Neural progenitor cell (in vitro differentiated cells): Measurements from ENCODE around the gene CCDC85C.

Experiments
- EZH2 ChIP-seq: fragments of 200-600 bp; sonication (generic); IDR thresholded peaks from 2 replicates; pipeline ENCODE4 v1.6.1; 2017; ENCODE audit warnings: antibody characterized with exemption, mild to moderate bottlenecking, moderate library complexity
- TF ChIP-seq, protein P1 (sequence below): fragments of 200-600 bp; sonication (generic); IDR thresholded peaks from 2 replicates; pipeline ENCODE4 v1.5.1; 2017; ENCODE audit warnings: antibody characterized with exemption, mild to moderate bottlenecking

- TF ChIP-seq, protein P1, sequence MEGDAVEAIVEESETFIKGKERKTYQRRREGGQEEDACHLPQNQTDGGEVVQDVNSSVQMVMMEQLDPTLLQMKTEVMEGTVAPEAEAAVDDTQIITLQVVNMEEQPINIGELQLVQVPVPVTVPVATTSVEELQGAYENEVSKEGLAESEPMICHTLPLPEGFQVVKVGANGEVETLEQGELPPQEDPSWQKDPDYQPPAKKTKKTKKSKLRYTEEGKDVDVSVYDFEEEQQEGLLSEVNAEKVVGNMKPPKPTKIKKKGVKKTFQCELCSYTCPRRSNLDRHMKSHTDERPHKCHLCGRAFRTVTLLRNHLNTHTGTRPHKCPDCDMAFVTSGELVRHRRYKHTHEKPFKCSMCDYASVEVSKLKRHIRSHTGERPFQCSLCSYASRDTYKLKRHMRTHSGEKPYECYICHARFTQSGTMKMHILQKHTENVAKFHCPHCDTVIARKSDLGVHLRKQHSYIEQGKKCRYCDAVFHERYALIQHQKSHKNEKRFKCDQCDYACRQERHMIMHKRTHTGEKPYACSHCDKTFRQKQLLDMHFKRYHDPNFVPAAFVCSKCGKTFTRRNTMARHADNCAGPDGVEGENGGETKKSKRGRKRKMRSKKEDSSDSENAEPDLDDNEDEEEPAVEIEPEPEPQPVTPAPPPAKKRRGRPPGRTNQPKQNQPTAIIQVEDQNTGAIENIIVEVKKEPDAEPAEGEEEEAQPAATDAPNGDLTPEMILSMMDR: no peak
- no peak for TF ChIP-seq EZH2
These were observed 84.6 kb downstream of the CCDC85C start for GRCh38 chr14:99519347-99519881.
